Skeletal muscle cell (primary cell): ENCODE results near the gene GARIN5B.
A peak's percentile ranks its signal among the peaks of the same experiment; 100 is the strongest.
"Not testable (repeated sequence)": the region's sequence is repeated elsewhere in the genome, so short reads cannot be mapped to it uniquely, and the experiment has no call there.

ENCODE experiments used
- DNase-seq: peaks from one replicate; pipeline ENCODE4 v3.0.0-alpha.2; 2010; ENCODE audit warnings: low read depth
- H3K4me3 ChIP-seq: 2 replicates; pipeline ENCODE4 v1.5.1; 2011; ENCODE audit warnings: low read depth, mild to moderate bottlenecking, control low read depth, low read length, moderate library complexity

Gene GARIN5B

DNA sequence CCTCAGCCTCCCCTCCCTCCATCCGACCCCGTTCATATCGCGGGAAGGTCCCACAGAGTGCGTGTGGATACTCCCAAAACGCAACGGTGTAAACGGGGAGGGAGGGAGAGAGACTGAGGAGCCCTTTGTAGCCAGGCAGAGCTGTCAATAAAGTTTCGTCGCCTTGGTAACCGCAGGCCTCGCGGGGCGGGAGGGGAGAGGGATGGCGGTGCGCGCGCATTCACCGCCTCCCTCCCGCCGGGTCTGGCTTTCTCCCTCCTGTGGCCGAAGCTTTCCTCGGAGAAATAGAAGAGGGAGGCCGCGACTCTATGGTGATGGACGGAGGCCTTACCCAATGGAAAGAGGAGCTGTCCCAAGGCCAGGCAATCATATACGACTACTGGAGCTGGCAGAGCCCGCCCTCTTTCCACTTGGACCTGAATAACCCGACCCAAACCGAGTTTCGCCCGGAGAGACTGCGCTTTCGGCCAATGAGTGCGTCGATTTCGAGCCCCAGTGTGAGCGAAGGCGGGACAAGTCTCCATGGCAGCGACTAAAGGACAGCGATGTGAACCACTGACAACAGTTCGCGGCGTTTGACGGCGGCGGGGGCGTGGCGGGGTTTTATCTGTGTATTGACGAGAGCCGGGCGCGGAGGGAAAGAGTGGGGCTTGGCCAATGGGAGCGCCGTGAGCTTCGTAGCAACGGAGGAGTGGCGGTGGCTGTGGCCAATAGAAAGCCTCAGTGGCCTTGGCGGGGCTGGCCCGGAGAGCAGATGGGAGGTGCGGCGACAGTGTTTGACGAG is 23.8 kb downstream of the GARIN5B start, which contains the start of gene KMT5C:
Gene KMT5C (plus strand): TSS at position 772 of the 784 bp plus-strand sequence. CDS start 2,061 bp downstream, outside the sequence.
- peak within 1 kb of the TSS; percentile 71 for H3K4me3 ChIP-seq
- peak; percentile 100 for DNase-seq

DNA sequence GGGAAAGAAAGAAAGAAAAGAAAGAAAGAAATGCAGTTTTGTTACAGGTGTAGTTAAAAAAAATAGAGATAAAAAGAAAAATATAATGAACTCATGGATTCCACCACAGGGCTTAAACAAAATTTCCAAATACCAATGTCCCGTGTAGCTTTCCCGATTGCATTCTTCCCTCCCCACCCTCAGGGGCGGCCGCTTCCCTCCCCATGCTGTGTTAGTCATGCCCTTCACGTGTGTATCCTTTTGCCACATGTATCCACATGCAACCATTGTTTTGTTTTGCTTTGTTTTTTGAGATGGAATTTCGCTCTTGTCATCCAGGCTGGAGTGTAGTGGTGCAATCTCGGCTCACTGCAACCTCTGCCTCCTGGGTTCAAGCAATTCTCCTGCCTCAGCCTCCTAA is 27.0 kb downstream of the GARIN5B start:
- H3K4me3 ChIP-seq: no peak overlapping the region
- DNase-seq: no peak

DNA sequence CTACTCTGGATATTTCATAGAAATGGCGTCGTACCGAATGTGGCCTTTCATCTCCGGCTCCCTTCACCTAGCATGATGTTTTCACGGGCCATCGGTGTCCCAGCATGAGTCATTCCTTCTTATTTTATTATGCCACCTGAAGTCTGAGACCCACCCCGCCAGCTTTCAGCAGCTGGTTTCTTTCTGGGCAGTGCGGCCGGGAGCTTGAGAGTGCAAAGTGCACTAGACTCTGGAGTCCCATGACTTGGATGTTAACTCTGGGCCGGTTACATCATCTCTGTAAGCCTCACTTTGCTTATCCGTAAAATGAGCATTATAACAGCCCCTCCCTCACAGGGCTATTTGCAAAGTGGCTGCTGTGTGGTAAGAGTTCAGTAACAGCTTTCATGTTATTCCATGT is 29.2 kb downstream of the GARIN5B start:
- H3K4me3 ChIP-seq: no peak overlapping the region
- DNase-seq: no peak

DNA sequence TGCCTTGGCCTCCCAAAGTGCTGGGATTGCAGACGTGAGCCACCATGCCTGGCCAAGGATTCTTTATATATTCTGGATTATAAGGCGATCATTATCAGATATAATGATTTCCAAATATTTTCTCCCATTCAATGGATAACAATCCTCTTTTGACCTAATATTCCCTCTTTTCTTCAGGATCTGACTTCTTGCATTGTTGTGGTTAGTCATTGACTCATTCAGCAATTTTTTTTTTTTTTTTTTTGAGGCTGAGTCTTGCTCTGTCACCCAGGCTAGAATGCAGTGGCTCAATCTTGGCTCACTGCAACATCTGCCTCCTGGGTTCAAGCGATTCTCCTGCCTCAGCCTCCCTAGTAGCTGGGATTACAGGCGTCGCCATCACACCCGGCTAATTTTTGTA is 33.3 kb downstream of the GARIN5B start:
- not testable (repeated sequence) for H3K4me3 ChIP-seq, DNase-seq

DNA sequence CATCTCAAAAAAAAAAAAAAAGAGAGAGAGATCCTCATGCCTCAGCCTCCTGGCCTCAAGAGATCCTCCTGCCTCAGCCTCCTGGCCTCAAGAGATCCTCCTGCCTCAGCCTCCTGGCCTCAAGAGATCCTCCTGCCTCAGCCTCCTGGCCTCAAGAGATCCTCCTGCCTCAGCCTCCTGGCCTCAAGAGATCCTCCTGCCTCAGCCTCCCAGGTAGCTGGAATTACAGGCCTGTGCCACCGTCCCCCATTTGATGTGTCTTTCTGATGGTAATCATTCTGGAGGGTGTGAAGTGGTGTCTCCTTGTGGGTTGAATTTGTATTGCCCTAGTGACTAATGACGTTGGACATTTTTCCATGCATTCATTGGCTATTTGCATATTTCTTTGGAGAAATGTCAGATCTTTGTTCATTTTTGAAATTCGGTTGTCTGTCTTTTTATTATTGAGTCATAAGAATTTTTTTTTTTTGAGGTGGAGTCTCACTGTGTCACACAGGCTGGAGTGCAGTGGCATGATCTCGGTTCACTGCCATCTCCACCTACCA is 34.2 kb downstream of the GARIN5B start:
- not testable (repeated sequence) for DNase-seq, H3K4me3 ChIP-seq

DNA sequence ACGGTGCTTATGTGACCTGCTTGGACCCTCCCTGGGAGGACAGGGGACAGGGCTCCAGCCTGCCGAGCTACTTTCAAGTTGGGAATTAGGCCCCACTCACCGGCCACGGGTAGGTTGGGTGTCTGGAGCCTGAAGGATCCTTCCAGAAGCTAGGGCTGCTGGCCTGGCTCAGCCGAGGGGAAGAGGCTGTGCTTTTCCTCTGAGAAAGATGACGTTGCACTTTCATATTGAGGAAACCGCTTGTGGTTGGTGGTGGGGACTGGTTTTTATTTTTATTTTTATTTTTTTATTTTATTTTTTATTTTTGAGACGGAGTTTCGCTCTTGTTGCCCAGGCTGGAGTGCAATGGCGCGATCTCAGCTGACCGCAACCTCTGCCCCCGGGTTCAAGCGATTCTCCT is 37.9 kb downstream of the GARIN5B start, which contains the start of gene TMEM150B:
Gene TMEM150B (minus strand): TSS at position 170 of the 400 bp plus-strand sequence. CDS start 4,305 bp downstream, outside the sequence.
- no peak within 1 kb of the TSS for H3K4me3 ChIP-seq
- DNase-seq: no peak

DNA sequence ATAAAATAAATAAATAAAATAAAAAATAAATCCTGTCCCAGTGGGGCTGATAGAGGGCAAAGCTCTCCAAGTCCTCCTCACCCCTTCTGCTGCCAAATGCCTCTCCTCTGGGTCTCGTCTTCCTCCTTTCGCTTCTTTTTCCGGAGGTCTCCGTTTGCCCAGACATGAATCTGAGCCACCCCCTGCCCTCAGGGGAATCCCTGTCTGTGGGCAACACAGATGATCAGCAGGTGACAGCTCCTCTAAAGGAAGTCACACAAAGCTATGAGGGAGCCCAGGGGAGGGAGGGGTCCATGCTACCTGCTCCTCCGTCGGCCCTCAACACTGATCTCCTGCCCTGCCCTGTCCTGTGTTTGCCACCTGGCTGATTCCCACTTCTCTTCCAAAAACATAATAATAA is 38.4 kb downstream of the GARIN5B start:
- H3K4me3 ChIP-seq: no peak overlapping the region

DNA sequence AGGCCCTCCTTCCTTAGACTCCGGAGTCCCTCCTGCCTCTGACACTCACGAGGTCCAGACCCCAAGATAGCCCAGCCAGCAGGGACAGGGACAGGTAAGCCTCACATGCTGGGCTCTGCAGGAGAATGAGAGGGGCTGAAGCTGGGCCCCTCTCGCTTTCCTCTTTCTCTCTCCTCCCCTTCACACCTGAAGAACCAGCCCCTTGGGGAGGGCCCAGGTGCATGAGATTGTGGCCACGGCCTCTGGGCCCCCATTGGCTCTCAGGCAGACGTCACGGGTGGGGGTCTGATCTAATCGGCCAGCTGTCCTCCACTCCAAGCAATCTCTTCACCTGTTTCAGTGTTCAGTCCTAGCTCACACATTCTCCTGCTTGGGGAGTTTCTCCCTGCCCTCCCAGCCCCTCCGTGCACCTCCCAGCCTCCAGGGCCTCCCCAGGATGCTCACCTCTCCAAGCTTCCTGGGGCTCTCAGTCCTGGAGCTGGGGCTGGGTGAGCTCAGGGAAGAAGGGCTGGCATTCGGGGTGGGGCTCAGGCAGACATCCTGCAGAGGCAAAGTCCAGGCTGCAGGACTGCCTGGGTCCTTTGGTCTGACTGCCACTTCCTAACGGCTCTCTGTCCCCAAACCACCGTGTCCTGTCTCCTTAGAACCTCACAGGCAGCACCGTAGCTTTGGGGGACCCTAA is 40.7 kb downstream of the GARIN5B start:
- no peak for DNase-seq
- H3K4me3 ChIP-seq: no peak overlapping the region

More for the DNA sequence above, 38.4 kb downstream of the GARIN5B start:
- no peak for DNase-seq

DNA sequence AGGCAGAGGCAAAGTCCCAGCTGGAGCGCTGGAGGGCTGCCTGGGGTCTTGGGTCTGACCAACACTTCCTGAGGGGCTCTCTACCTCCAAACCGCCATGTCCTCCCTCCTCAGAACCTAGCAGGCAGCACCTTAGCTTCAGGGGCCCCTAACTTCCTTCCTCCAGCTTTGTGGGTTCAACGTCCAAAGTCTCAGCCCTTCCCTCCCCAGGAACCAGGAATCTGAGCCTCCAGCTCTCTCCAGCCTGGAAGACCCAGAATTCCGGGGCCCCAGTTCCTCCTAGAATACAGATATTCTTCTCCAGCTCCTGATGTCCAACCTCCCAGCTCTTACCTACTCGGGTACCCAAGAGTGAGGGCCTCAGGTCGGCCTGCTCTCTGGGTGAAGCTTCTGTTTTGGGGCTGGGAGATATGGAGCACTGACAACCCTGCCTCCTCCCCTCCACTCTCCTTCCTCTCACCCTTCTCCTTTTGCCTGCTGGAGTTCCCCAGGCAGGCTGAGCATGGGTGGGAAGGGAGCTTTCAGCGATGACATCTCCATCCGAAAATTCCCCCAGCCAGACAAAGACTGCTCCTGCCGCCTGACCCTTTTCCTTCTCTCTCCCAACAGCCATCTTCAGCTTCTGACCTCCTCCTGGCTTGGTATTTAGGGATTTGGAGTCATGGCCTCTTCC is 41.5 kb downstream of the GARIN5B start:
- DNase-seq: no peak
- no peak overlapping the region for H3K4me3 ChIP-seq

DNA sequence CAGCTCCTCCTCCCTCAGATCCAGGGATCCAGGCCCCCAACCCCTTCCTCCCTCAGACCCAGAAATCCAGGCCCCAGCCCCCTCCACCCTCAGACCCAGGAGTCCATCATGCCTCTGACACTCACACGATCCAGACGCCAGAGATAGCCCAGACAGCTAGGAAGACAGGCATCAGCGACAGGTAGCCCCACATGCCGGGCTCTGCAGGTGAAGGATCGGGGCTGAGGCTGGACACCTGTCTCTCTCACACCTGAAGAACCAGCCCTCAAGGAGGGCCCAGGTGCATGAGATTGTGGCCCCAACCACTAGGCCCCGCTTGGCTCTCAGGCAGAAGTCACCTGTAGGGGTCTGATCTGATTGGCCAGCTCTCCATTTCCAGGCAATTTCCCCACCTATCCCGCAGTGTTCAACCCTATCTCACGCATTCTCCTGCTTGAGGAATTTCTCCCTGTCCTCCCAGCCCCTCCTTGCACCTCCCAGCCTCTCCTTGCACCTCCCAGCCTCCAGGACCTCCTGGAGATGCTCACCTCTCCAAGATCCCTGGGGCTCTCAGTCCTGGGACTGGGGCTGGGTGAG is 42.1 kb downstream of the GARIN5B start:
- H3K4me3 ChIP-seq: no peak overlapping the region

DNA sequence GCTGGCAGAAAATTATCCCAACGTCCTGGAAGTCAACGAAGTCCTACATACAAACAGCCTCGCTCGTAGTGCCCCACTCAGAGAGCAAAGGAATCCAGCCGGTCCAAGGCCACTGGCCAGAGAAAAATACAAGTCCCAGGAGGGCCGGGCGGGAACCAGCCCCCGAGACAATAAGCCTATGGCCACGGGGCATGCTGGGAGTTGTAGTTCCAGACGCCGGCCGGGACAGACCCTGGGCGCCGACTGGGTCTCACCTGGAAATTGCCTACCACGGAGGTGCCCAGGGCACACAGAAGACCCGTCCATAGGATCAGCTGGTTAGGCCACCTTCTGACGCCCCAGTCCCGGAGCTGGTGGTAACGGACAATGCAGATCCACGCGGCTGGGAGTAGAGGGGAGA is 43.3 kb downstream of the GARIN5B start:
- peak overlapping the region; percentile 2 for H3K4me3 ChIP-seq
- no peak for DNase-seq

More for the DNA sequence above, 42.1 kb downstream of the GARIN5B start:
- DNase-seq: no peak

DNA sequence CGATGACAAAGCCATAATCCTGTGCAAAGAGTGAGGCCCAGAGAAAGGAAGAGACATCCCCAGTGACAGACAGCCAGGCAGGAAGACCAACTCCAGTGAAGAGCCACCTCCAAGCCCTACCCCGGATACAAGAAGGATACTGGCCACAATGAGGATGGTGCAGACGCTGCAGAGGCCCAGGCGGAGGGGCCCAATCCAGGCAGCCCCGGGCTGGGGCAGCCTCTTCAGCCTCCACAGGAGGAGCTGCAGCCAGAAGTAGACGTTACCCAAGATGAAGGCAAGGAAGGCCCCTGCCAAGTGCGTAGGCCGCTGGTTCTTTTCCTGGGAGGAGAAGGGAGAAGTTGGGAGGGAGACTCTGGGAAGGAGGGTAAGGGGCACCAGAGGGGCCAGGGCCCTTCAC is 46.4 kb downstream of the GARIN5B start:
- H3K4me3 ChIP-seq: no peak overlapping the region
- DNase-seq: no peak

DNA sequence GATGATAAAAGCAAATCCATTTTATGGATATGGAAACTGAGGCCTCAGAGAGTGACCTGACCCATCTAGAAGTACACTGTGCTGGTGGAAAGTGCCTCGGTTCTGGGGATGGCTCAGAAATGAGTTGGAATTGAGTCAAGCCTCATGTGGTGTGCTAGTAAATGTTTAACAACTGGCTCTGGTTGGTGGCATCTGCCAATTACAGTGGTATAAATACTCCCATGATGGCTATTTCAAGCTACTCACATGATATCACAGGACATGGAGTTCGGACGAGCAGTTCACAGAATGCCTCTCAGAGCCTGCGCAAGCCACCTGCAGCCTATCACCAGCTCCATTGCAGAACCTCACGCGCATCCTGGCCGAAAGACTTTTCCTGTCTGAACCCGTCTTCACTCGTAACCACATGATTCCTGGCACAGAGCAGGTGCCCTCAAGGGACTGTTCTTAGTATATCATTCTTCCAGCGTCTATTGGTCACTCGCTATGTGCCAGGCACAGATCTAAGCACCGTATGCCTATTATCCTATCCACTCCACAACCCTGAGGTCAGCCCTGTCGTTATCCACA is 47.0 kb downstream of the GARIN5B start:
- H3K4me3 ChIP-seq: no peak overlapping the region
- no peak for DNase-seq

DNA sequence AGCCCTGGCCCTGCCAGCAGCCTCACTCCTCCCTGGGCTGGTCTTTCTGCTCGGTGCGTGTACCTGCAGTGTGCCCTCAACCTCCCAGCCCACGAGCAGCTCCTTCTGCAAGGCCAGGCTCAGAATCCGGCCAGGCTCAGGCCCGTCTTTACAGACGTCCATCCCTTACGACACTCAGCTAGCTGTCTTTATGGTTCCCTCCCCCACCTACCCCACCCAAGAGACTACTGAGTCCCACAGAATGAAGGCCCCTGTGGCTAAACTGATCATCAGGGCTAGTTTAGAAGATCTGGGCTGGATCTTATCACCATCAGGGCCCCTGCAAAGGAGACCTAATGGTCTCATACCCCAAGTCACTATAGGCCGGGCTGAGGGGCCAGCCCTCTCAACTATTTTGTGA is 48.7 kb downstream of the GARIN5B start:
- no peak for DNase-seq
- no peak overlapping the region for H3K4me3 ChIP-seq

DNA sequence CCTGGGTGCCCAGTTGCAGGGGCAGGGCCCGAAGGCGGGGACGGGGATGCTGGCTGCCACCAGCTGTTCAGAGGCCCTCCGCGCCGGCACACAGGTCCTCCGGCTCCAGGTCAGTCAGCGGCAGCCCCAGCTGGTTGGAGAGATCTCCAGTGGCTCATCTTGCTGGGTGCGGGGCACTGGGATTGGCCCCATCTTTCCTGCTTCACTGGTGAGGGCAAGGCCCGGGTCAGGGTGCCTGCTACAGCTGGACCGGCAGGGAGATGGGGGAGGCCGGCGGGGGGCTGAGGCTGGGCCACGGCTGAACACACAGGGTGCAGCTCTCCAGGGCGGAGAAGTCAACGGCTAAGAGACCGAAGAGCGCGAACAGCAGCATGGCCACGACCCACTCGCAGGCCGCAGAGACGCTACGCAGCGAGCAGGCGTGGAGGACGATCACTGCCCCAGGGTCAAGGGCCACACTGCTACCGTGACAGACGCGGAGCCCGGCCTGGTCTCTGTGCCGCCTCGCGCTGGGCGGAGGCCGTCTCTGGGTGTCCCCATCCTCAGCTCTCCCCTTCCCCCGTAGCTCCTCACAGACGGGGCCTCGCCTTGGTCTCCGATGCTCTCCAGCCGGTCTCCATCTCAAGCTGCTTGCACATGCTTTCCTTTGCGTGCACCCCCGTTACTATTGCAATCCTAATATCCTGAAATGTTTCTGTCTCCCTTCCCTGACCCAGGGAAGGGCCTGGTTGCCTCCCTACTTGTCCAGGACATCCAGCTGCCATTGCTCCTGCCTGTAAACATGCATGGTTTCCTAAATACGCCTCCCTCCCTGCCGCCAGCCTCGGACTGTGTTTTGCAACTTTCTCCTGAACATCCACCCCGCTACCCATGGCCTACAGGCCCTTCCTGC is 50.2 kb downstream of the GARIN5B start:
- H3K4me3 ChIP-seq: no peak overlapping the region
- DNase-seq: no peak

DNA sequence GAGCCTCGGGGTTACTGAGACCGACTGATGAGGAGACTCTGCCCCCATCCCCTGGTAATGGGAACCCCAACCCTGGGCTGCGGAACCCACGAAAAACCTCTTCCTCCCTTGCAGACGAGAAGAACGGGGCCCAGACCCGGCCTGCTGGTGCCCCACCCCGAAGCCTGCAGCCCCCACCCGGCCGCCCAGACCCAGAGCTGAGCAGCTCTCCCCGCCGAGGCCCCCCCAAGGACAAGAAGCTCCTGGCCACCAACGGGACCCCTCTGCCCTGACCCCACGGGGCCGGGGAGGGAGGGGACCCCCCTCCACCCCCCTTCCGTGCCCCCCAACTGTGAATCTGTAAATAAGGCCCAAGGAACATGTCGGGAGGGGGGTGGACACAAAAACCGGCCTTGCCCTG is 51.3 kb downstream of the GARIN5B start:
- DNase-seq: no peak
- H3K4me3 ChIP-seq: no peak overlapping the region

DNA sequence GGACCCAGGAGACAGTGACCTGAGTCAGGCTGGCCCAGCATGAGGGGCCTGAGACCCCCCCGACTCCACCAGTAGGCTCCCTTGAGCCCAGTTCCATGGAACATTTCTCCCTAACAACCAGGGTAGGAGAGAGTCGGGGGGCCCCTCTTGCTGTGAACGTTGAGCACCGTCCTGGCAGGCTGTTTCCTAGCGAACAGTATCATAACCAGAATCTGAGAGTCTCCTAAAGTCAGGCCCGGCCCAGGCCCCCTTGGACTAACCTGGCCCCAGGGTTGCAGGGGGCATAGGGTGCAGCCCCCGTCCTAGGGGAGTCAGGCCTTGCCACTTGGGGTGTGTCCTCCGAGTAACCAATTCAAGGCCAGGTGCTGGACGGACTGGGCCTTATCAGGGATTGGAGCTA is 51.7 kb downstream of the GARIN5B start:
- no peak overlapping the region for H3K4me3 ChIP-seq
- DNase-seq: no peak

DNA sequence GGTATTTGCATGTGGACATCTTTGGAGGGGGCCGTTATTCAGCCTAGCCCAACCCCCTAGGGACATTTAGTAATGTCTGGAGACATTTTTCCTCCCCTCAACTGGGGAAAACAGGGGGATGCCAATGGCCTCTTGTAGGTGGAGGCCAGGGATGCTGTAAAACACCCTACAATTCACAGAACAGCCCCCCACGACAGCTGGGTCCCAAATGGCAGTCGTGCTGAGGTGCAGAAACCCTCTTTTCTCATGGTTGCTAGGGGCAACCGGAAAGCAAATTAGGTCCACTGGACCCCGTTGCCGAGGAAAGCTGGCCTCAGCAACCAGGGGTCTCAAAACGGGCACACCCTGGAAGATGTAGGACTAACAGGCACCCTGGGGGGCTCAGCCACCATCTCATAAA is 52.6 kb downstream of the GARIN5B start:
- DNase-seq: no peak
- H3K4me3 ChIP-seq: no peak overlapping the region
